ENCODE measurements around the gene DPF3. TPM values are rescaled to one million over a fixed set of nuclear protein-coding genes. Genes with fewer than 3 reads are reported as not detected.

Gene DPF3
- 1 to 10 TPM in 1 of 2 experiments, under 1 TPM in 1; 0.48 to 1.2 TPM for total RNA-seq

- POLR2A ChIA-PET: interaction anchor here (0.5 to 1.2 kb wide), 4 partner anchors 119 to 597 kb away, joined by 3 to 11 read pairs (median 4); partner anchors contain the start of gene RIOX1
Measured at GRCh38 chr14:72893636-72894322, at the start of gene DPF3. Gene DPF3, minus strand, starts transcription at chr14:72894101. Its CDS starts 13 bp downstream, at chr14:72894088.

DNA sequence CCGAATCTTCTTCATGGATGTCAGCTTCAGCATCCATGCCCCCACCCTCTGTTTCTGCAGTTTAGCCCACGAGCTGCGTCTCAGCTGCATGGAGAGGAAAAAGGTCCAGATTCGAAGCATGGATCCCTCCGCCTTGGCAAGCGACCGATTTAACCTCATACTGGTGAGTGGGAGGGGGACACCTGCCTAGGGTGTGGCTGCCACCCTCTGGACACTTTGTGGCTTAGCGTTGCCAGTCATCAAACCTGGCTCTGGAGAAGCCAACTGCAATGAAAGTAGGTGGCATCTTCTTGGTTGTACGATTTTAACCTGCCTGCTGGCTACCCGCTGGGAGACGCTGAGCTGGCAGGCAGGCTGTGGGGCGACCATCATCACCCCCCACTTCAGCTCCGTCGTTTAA is 49.0 kb upstream of the DPF3 start:
- ChIA-PET POLR2A (no interaction called here), CTCF (no interaction called here)

More at GRCh38 chr14:72893636-72894322, at the start of gene DPF3:
- CTCF ChIA-PET: interaction anchor here (1.1 to 1.5 kb wide), 2 partner anchors 10 to 375 kb away, joined by 3 to 5 read pairs; no protein-coding TSS in a partner anchor

- ChIA-PET POLR2A (interaction anchor here (0.6 kb wide), 1 partner anchor 111 kb away, joined by 3 read pairs; no protein-coding TSS in a partner anchor), CTCF (no interaction called here)
Measured at GRCh38 chr14:72941286-72941985, 47.5 kb upstream of the DPF3 start.

GRCh38 chr14:72939630-72940029 is 45.7 kb upstream of the DPF3 start:
- ChIA-PET CTCF (interaction anchor here (1.8 kb wide), 1 partner anchor 10 kb away, joined by 5 read pairs; no protein-coding TSS in a partner anchor), POLR2A (interaction anchor here (0.5 kb wide), 1 partner anchor 71 kb away, joined by 8 read pairs; no protein-coding TSS in a partner anchor)

GRCh38 chr14:72932893-72933292 is 39.0 kb upstream of the DPF3 start:
- ChIA-PET POLR2A (no interaction called here), CTCF (interaction anchor here (0.7 kb wide), 1 partner anchor 12 kb away, joined by 3 read pairs; no protein-coding TSS in a partner anchor)

- CTCF ChIA-PET: interaction anchor here (0.6 kb wide), 1 partner anchor 15 kb away, joined by 3 read pairs; no protein-coding TSS in a partner anchor
- POLR2A ChIA-PET: interaction anchor here (0.6 kb wide), 1 partner anchor 224 kb away, joined by 3 read pairs; no protein-coding TSS in a partner anchor
Measured at GRCh38 chr14:72929316-72930080, 35.6 kb upstream of the DPF3 start.

DNA sequence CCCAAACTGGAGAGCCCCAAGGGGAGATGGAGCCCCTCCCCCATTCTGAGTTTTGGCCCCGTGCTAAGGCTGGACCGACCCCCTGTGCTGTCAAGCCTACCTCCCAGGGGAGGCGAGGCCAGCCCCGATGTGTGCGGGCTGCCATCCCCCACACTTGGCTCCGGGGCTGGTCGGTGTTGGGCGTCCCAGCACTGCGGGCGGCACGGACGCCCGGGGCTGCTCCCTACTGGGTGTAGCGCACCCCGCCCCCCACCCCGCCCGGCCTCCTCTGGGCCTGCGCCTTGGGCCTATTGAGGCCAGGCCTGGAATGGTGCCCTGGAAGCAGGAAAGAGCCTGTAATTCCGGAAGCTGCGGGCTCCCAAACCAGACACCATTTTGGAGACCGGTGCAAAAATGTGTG is 35.0 kb upstream of the DPF3 start:
- POLR2A ChIA-PET: interaction anchor here (0.6 kb wide), 1 partner anchor 224 kb away, joined by 3 read pairs; no protein-coding TSS in a partner anchor

DNA sequence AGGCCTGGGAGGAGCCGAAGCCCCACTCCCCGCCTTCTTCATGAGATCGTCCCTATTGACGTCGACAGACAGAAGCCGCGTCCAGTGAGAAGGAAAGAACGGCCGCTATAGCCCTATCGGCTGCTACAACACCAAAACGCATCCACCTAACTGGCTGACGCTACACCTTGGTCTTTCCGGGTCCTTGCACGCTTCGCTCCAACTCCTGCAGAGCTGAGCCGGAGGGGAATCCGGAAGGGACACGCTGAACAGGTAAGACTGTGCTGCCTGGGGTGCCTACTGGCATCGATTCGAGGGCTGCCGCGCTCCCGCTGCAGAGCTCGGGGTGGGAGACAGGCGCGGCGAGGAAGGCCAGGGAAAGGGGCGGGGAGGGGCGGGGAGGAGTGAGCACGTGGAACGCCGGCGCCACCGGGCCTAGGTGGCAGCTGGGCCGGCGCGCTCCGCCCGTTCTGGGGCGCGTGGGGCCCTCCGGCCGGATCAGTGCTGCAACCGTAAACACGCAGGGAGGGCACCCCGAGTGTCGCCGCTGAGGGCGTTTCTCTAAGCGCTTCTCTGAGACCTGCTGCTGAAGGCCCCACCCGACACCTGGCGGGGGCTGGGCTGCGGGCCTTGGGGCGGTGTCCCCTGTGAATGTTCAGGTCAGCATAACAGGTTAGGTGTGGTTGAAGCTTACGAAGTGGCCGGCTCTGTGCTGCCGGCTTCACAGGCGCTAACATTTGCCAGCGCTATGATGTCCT is 32.6 kb upstream of the DPF3 start, which contains the start of gene DCAF4:
DCAF4 (plus strand) TSS at position 173 of the 737 bp plus-strand sequence. CDS start 11,515 bp downstream, outside the sequence.
- POLR2A ChIA-PET: no interaction called here

More for the DNA sequence above, 35.0 kb upstream of the DPF3 start:
- CTCF ChIA-PET: no interaction called here

DNA sequence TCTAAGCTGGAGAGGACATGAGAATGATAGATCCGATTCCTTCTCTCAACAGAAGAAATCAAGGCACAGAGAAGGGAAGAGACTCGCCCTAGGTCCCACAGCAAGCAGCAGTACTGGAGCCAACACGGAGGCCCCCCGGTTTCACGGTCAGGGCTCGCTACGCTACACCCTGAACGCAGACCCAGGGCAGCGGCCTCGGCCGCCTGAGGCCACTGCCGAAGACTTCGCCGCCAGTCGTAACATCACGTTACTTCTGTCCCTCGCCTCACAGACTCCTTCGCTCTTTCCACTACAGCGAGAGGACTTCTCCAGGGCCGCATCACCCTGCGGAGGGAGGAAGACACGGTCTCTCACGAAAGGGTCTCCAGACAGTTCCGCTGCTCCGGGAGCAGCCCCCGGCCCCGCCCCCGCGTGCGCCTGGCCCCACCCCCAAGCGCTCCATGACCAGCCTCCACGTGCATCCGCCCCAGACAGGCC is 32.0 kb upstream of the DPF3 start:
- ChIA-PET CTCF (interaction anchor here (0.6 to 3.6 kb wide), 2 partner anchors 11 to 23 kb away, joined by 3 to 13 read pairs; no protein-coding TSS in a partner anchor), POLR2A (no interaction called here)

More for the DNA sequence above, 32.6 kb upstream of the DPF3 start, which contains the start of gene DCAF4:
- CTCF ChIA-PET: interaction anchor here (0.6 to 3.6 kb wide), 3 partner anchors 11 to 22 kb away, joined by 3 to 13 read pairs (median 4); no protein-coding TSS in a partner anchor

GRCh38 chr14:72925171-72925759 is 31.4 kb upstream of the DPF3 start:
- ChIA-PET CTCF (interaction anchor here (3.6 kb wide), 1 partner anchor 23 kb away, joined by 13 read pairs; no protein-coding TSS in a partner anchor), POLR2A (no interaction called here)

DNA sequence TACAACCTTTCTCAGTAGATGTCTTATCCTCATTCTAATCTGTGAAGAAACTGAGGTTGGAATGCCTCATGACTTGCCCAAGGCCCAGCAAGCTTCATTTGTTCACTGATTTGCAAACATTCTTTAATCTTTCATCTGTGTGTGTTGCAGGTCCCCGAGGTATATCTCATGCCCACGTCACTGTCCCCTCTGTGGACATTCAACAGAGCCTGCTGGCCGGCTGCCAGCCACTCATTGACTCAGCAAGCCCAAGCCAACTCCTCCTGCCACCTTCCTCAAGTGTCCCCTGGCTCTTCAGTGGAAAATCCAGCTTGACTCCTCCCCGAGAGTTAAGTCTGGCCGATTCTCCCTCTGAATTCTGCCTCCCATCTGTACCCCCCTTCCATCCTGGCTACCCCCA is 30.4 kb upstream of the DPF3 start:
- CTCF ChIA-PET: interaction anchor here (3.6 kb wide), 1 partner anchor 24 kb away, joined by 13 read pairs; no protein-coding TSS in a partner anchor
- POLR2A ChIA-PET: no interaction called here

DNA sequence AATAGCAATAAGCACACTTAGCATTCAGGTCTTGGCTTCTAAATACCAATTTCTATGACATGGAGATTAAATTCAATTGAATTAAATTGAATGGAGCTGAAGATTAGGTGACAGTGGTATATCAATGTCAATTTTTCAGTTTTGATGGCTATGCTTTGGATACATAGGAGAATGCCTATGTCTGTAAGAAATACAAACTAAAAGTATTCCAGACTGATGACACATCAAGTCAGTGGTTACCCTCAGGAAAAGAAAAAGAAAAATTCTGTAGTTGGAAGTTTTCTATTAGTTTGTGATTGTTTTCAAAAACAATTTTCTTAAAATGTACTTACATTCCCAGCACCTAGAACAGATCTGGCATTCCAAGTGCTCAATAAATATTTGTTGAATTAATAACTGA is 27.5 kb upstream of the DPF3 start:
- CTCF ChIA-PET: no interaction called here
- POLR2A ChIA-PET: interaction anchor here (0.6 kb wide), 1 partner anchor 15 kb away, joined by 4 read pairs; no protein-coding TSS in a partner anchor

- CTCF ChIA-PET: no interaction called here
- POLR2A ChIA-PET: no interaction called here
Measured at GRCh38 chr14:72920008-72920407, 26.1 kb upstream of the DPF3 start.

DNA sequence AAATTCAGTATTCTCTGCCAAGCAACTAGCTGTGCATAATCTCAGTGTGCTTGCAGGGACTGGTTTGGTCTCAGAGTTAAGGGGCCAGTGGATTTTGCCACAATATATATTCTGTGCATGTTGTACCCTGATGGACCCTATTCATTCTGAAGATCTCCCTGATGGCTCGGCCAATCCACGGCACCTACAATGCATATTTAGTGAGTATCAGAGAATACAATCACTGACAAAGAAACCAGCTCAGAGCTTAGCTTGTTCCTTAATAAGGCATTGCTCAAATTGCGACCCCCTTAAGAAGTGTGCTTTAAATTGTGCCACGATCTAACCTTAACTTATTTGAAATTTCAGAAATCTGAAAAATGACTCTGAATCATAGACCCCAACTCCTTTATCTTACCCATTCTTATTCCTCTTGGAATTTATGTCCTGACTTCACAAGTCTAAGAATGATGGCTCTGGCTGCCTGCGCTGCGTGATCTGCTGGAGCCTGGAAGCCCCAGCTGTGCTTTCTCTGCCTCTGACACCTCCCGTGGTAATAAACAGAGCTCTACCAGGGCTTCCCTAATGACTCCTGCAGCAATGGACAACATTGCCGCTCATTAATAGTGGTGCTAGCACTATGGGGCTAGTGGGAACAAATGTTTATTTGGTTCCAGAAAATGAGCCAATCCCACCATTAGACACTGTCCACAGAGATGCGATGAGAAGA is 23.3 kb upstream of the DPF3 start:
- CTCF ChIA-PET: interaction anchor here (0.7 to 1.3 kb wide), 2 partner anchors 403 to 540 kb away, joined by 3 read pairs; no protein-coding TSS in a partner anchor
- POLR2A ChIA-PET: no interaction called here

DNA sequence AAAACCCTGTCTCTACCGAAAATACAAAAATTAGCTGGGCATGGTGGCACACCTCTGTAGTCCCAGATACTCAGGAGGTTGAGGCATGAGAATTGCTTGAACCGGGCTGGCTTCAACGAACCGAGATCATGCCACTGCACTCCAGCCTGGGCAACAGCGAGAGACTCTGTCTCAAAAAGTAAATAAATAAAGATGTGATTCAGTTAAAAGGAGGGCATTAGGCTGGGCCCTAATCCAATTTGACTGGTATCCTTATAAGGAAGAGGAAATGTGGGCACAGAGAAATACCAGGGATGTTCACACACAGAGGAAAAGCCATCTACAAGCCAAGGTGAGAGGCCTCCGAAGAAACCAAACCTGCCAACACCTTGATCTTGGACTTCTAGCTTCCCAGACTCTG is 22.3 kb upstream of the DPF3 start:
- ChIA-PET CTCF (no interaction called here), POLR2A (no interaction called here)

- ChIA-PET POLR2A (no interaction called here), CTCF (no interaction called here)
Measured at GRCh38 chr14:72913809-72914208, 19.9 kb upstream of the DPF3 start.

DNA sequence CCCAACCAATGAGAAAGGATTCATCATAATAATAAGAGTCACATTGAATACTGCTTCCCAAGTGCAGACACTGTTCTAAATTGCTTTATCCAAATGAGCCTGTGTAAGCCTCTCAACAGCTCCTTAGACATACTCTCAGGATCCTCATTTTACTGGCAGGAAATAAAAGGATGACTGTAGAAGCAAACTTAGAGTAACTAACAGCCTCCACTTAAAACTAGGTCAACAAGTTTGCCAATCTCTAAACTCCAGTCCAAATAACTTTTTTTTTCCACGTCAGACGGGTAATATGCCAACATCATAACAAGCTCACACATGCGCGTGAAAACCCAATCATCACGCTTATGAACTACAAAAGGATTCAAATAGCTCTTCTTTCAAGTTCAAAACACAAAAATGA is 15.3 kb upstream of the DPF3 start:
- ChIA-PET POLR2A (interaction anchor here (0.6 kb wide), 1 partner anchor 599 kb away, joined by 3 read pairs; no protein-coding TSS in a partner anchor), CTCF (interaction anchor here (0.7 to 1.1 kb wide), 2 partner anchors 193 to 392 kb away, joined by 3 read pairs; no protein-coding TSS in a partner anchor)

Data from activated CD8-positive, alpha-beta memory T cell treated with anti-CD3 and anti-CD28 coated beads for 36 hours (primary cell).